Astrocyte of the cerebellum (primary cell): Measurements from ENCODE around the gene TLE7.

Source experiments
- DNase-seq: peaks from one replicate; pipeline ENCODE4 v3.0.0-alpha.2; 2011; ENCODE audit warnings: low read depth
- H3K4me3 ChIP-seq: 2 replicates; pipeline ENCODE4 v1.5.1; 2011; ENCODE audit warnings: mild to moderate bottlenecking, low read depth, low read length, moderate library complexity
- CTCF ChIP-seq: IDR thresholded peaks from 2 replicates; pipeline ENCODE4 v1.5.1; 2012; ENCODE audit warnings: low read length, low read depth, moderate library complexity, mild to moderate bottlenecking; ENCODE audit errors: missing control alignments
- in situ Hi-C: cut with HindIII; loops from 2 replicates; pipeline ENCODE4 v1.10.0; 2017; ENCODE audit warnings: low sequenced_read_pairs

Gene TLE7

DNA sequence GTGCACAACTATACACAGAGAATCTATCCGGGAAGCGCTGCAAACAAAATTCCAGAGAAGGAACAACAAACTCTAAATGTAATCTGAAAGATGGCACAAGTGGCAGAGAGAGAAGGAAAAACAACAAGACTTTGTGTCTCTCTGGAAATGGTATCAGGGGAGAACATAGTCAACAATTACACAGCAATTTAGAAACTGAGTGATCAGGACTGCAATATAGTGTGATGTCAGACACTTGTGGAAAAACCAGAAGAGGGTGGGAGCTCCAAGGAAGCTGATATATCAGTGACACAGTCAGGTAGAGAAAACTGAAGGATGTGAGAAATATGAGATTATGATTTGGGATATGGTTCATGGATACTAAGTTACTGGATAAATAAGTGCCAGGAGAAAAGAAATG is 39.1 kb upstream of the TLE7 start:
- in situ Hi-C loops = no loop called here
- DNase-seq = no peak
- TF ChIP-seq CTCF = no peak
- no peak overlapping the region for H3K4me3 ChIP-seq

DNA sequence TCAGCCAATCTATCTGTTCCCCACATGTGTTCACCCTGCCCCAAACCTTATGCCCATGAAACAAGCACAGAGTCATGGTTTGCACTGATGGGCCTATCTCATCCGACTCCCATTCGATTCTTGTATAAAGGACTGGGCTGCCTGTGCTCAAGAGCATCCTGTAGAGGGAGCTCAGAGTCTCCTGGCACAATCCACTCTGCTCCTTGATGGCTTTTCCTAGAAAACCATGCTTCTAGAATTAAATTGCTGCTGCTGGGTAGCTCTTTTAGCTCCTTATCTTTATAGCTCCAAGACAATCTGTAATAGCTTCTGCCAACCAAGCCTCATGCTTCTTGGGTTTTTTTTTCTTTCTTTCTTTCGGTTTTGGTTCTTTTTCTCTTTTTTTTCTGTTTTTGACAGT is 37.6 kb upstream of the TLE7 start:
- TF ChIP-seq CTCF = peak; percentile 62
- H3K4me3 ChIP-seq = no peak overlapping the region
- in situ Hi-C loops = no loop called here
- no peak for DNase-seq

DNA sequence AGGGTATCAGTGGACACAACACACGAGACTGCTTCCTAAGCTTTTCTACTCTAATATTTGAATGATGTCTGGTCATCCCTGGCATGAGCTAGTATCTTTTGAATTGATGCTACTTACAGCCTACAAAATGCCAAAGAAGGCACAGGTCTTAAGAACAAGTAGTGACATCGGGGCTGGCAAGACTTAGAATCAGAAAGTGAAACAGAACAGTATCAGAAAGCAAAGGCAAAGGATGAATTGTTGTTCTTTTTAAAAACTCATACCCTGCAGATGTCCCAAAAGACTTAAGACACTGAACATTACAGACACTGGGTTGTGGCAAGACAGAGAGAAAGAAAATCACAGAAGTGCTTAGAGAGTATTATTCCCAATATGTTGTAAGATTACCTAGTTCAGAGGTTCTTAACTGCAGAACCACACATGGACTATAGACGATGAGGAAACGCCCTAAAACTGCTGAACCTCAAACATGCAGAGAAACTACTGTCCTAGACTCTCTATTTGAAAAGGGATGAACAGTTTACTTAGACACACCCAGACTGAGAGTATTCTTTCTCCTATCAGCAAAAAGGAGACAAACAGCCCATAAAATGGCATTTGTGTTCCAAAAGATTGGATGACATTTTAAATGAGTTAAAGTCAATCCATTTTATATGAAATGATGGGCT is 34.7 kb upstream of the TLE7 start:
- TF ChIP-seq CTCF = no peak
- in situ Hi-C loops = no loop called here
- DNase-seq = no peak
- H3K4me3 ChIP-seq = no peak overlapping the region

GRCh38 chr16:71474864-71475263 is 33.0 kb upstream of the TLE7 start:
- TF ChIP-seq CTCF = no peak
- H3K4me3 ChIP-seq = no peak overlapping the region
- in situ Hi-C loops = no loop called here
- DNase-seq = peak; percentile 46

DNA sequence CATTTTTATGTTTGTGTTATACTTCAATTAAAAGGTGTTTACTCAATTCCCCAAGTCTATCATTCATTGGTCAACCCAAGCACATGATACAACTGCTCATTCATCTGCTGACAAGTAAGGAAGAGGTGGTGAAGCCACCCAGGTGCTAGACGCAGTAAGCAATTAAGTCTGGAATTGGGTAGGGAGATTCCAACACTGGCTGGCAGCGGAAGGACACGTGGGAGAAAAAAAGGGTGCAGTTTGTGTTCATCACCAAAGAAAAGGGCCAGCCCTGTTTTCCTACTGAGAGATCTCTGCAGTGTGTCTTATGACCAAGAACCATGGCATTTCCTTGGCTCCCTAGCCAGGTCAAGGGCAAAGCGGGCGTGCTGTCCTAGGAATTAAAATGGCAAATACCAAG is 32.0 kb upstream of the TLE7 start:
- H3K4me3 ChIP-seq = no peak overlapping the region
- no peak for DNase-seq
- no peak for TF ChIP-seq CTCF
- in situ Hi-C loops = no loop called here

DNA sequence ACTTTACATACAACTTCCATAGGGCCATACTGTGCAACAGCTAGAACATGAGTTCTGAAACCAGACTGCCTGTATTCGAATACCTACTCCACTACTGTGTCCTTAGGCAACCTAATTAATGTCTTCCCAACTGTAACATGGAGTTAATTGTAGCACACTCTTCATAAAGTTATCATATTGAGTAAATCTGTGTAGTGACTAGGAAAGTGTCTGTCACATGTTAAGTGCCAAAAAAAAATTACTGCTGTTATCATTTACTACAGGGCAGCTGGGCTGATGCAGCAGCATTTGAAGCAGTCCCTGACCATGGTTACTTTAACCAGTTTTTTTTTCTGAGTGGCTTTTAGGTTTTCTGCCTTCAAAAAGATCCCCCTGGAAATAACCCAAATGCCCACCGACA is 31.1 kb upstream of the TLE7 start:
- in situ Hi-C loops = no loop called here
- TF ChIP-seq CTCF = no peak
- no peak overlapping the region for H3K4me3 ChIP-seq
- DNase-seq = no peak

DNA sequence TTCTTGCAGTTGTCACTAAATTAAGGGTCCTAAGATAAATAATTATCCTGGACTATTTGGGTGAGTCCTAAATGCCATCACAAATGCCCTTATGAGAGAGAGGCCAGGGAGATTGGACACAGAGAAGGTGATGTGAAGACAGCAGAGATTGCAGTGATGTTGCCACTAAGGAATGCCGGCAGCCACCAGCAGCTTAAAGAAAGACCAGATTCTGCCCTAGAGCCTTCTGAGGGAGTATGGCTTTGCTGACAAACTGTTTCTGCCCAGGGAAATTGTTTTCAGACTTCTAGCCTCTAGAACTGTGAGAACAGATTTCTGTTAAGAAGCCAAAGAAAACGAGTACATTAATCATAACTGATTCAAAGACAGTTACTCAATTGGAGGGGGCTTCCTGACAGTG is 30.2 kb upstream of the TLE7 start:
- no peak for TF ChIP-seq CTCF
- no peak for DNase-seq
- in situ Hi-C loops = no loop called here
- no peak overlapping the region for H3K4me3 ChIP-seq
